Effector memory CD4-positive, alpha-beta T cell (primary cell): ENCODE results near the gene MTMR8.
"Not testable (repeated sequence)": the region's sequence is repeated elsewhere in the genome, so short reads cannot be mapped to it uniquely, and the experiment has no call there.

Experiments
- DNase-seq, 3 donors: peaks; one replicate each; pipeline ENCODE4 v3.0.0-alpha.2; 2020
- H3K27ac ChIP-seq: 2 replicates; pipeline ENCODE4 v1.7.0; 2013; ENCODE audit warnings: mild to moderate bottlenecking, low read length, moderate library complexity; ENCODE audit not compliant: insufficient read depth, poor library complexity, severe bottlenecking
- H3K27me3 ChIP-seq: replicated peaks from 2 replicates; pipeline ENCODE4 v1.7.0; 2013; ENCODE audit warnings: mild to moderate bottlenecking, low read length; ENCODE audit not compliant: insufficient read depth, control insufficient read depth, poor library complexity, severe bottlenecking
- H3K36me3 ChIP-seq: 2 replicates; pipeline ENCODE4 v1.7.0; 2013; ENCODE audit warnings: mild to moderate bottlenecking, low read length, moderate library complexity; ENCODE audit not compliant: control insufficient read depth, insufficient read depth
- H3K4me1 ChIP-seq: 2 replicates; pipeline ENCODE4 v1.7.0; 2013; ENCODE audit warnings: low read length, mild to moderate bottlenecking; ENCODE audit not compliant: control insufficient read depth, insufficient read depth, poor library complexity, severe bottlenecking
- H3K4me3 ChIP-seq: 2 replicates; pipeline ENCODE4 v1.7.0; 2013; ENCODE audit warnings: low read length, low read depth, mild to moderate bottlenecking; ENCODE audit not compliant: insufficient read depth, poor library complexity, severe bottlenecking
- H3K9me3 ChIP-seq: 2 replicates; pipeline ENCODE4 v1.7.0; 2013; ENCODE audit warnings: mild to moderate bottlenecking, low read length, moderate library complexity; ENCODE audit not compliant: control insufficient read depth

The MTMR8 gene

GRCh38 chrX:64394059-64394873 lies 986 bp downstream of the MTMR8 start:
- no peak for DNase-seq
- Histone ChIP-seq H3K27ac (peak overlapping the region; percentile 39), H3K4me3 (peak overlapping the region; percentile 65), H3K4me1 (no peaks in the 10 kb centered on the region), H3K27me3 (no peaks in the 10 kb centered on the region), H3K36me3 (no peaks in the 10 kb centered on the region), H3K9me3 (no peaks in the 10 kb centered on the region)

GRCh38 chrX:64389489-64389888 lies 5.8 kb downstream of the MTMR8 start:
- DNase-seq: no peak
- H3K4me3 ChIP-seq: no peak overlapping the region
- no peaks in the 10 kb centered on the region for H3K27me3 ChIP-seq
- no peak overlapping the region for H3K27ac ChIP-seq
- H3K36me3 ChIP-seq: no peaks in the 10 kb centered on the region
- H3K4me1 ChIP-seq: no peaks in the 10 kb centered on the region
- peaks cover 5% of the 10 kb centered on the region for H3K9me3 ChIP-seq

- DNase-seq, H3K27ac ChIP-seq, H3K9me3 ChIP-seq, H3K4me1 ChIP-seq, H3K36me3 ChIP-seq, H3K4me3 ChIP-seq, H3K27me3 ChIP-seq: not testable (repeated sequence)
Measured at GRCh38 chrX:64380789-64381188, 14.5 kb downstream of the MTMR8 start.

GRCh38 chrX:64379924-64380323 lies 15.3 kb downstream of the MTMR8 start:
- H3K9me3 ChIP-seq: peaks cover 4% of the 10 kb centered on the region
- H3K36me3 ChIP-seq: peaks cover 3% of the 10 kb centered on the region

GRCh38 chrX:64377753-64378152 lies 17.5 kb downstream of the MTMR8 start:
- DNase-seq: no peak
- Histone ChIP-seq H3K27me3 (no peaks in the 10 kb centered on the region), H3K36me3 (no peaks in the 10 kb centered on the region)

More at GRCh38 chrX:64379924-64380323, 15.3 kb downstream of the MTMR8 start:
- Histone ChIP-seq H3K27ac (no peak overlapping the region), H3K4me3 (no peak overlapping the region), H3K27me3 (no peaks in the 10 kb centered on the region), H3K4me1 (no peaks in the 10 kb centered on the region)
- DNase-seq: no peak

GRCh38 chrX:64352081-64352480 lies 43.2 kb downstream of the MTMR8 start:
- Histone ChIP-seq H3K9me3 (no peaks in the 10 kb centered on the region), H3K27me3 (no peaks in the 10 kb centered on the region), H3K4me1 (no peaks in the 10 kb centered on the region), H3K4me3 (no peak overlapping the region), H3K36me3 (peaks cover 5% of the 10 kb centered on the region), H3K27ac (no peak overlapping the region)
- DNase-seq: no peak

More at GRCh38 chrX:64377753-64378152, 17.5 kb downstream of the MTMR8 start:
- Histone ChIP-seq H3K4me1 (no peaks in the 10 kb centered on the region), H3K4me3 (no peak overlapping the region), H3K9me3 (no peaks in the 10 kb centered on the region), H3K27ac (no peak overlapping the region)

- DNase-seq: no peak
- H3K4me3 ChIP-seq: no peak overlapping the region
- H3K4me1 ChIP-seq: no peaks in the 10 kb centered on the region
- no peak overlapping the region for H3K27ac ChIP-seq
- no peaks in the 10 kb centered on the region for H3K9me3 ChIP-seq
- H3K27me3 ChIP-seq: no peaks in the 10 kb centered on the region
- H3K36me3 ChIP-seq: no peaks in the 10 kb centered on the region
Measured at GRCh38 chrX:64350521-64350920, 44.7 kb downstream of the MTMR8 start.

GRCh38 chrX:64350047-64350446 lies 45.2 kb downstream of the MTMR8 start:
- Histone ChIP-seq H3K36me3 (no peaks in the 10 kb centered on the region), H3K9me3 (no peaks in the 10 kb centered on the region), H3K4me1 (no peaks in the 10 kb centered on the region), H3K27ac (no peak overlapping the region), H3K4me3 (no peak overlapping the region), H3K27me3 (no peaks in the 10 kb centered on the region)
- no peak for DNase-seq

- H3K4me3 ChIP-seq: no peak overlapping the region
- H3K27ac ChIP-seq: no peak overlapping the region
- no peaks in the 10 kb centered on the region for H3K27me3 ChIP-seq
- no peaks in the 10 kb centered on the region for H3K4me1 ChIP-seq
- DNase-seq: no peak
- H3K9me3 ChIP-seq: no peaks in the 10 kb centered on the region
- H3K36me3 ChIP-seq: no peaks in the 10 kb centered on the region
Measured at GRCh38 chrX:64342811-64343210, 52.4 kb downstream of the MTMR8 start.

GRCh38 chrX:64338296-64338695 lies 57.0 kb downstream of the MTMR8 start:
- Histone ChIP-seq H3K4me3 (no peak overlapping the region), H3K9me3 (no peaks in the 10 kb centered on the region), H3K27me3 (no peaks in the 10 kb centered on the region), H3K4me1 (no peaks in the 10 kb centered on the region), H3K27ac (no peak overlapping the region), H3K36me3 (no peaks in the 10 kb centered on the region)
- DNase-seq: no peak
